Activated B cell treated with CpG ODN at 0.5 μM for 24 hours (primary cell): Measurements from ENCODE around the gene TMEM120A. TPM values are rescaled to one million over a fixed set of nuclear protein-coding genes. Genes with fewer than 3 reads are reported as not detected.
"Not testable (repeated sequence)": the region's sequence is repeated elsewhere in the genome, so short reads cannot be mapped to it uniquely, and the experiment has no call there.

Experiments used
- ATAC-seq: fragments of 200-7000 bp; cut with Tn5 transposase; one replicate; pipeline ENCODE4 v1.10.0; 2021; ENCODE audit warnings: low read depth, mild to moderate bottlenecking, moderate library complexity
- CTCF ChIA-PET: fragments of 350-600 bp; sonication (Branson Sonifier 250); formaldehyde crosslinking; loops from one replicate; lab custom pipeline; 2021; ENCODE audit warnings: antibody characterized with exemption; lab: Charles Lee
- POLR2A ChIA-PET: fragments of 350-600 bp; sonication (Branson Sonifier 250); formaldehyde crosslinking; loops from one replicate; lab custom pipeline; 2021; ENCODE audit warnings: antibody characterized with exemption; lab: Charles Lee
- DNase-seq: peaks from one replicate; pipeline ENCODE4 v3.0.0; 2022
- H3K27ac Mint-ChIP-seq: one replicate; pipeline ENCODE4 v1.8.0; 2020; ENCODE audit warnings: mixed read lengths
- H3K27me3 Mint-ChIP-seq: one replicate; pipeline ENCODE4 v1.8.0; 2021; ENCODE audit warnings: mixed read lengths
- H3K36me3 Mint-ChIP-seq: one replicate; pipeline ENCODE4 v1.8.0; 2021; ENCODE audit warnings: low read depth, mixed read lengths
- H3K4me1 Mint-ChIP-seq: one replicate; pipeline ENCODE4 v1.8.0; 2021; ENCODE audit warnings: mixed read lengths
- H3K4me3 Mint-ChIP-seq: one replicate; pipeline ENCODE4 v1.8.0; 2020; ENCODE audit warnings: mild to moderate bottlenecking, mixed read lengths
- H3K9me3 Mint-ChIP-seq: one replicate; pipeline ENCODE4 v1.8.0; 2020; ENCODE audit warnings: mixed read lengths
- intact Hi-C: fragments of 100-400 bp; cut with micrococcal nuclease; formaldehyde crosslinking; loops from one replicate; pipeline ENCODE4 v1.15.1; 2024
- total RNA-seq: library from RNA; stranded (reverse); gene quantifications from 2 replicates; pipeline ENCODE4 v1.2.3, GENCODE V29; 2022
- TF ChIP-seq, protein P1 (sequence below): fragments of 200-600 bp; IDR thresholded peaks from one replicate; pipeline ENCODE4 v1.8.0; 2022; ENCODE audit warnings: antibody characterized with exemption, mild to moderate bottlenecking

TMEM120A gene
- total RNA-seq, 1 donor from 2014 or later: 104 TPM

DNA sequence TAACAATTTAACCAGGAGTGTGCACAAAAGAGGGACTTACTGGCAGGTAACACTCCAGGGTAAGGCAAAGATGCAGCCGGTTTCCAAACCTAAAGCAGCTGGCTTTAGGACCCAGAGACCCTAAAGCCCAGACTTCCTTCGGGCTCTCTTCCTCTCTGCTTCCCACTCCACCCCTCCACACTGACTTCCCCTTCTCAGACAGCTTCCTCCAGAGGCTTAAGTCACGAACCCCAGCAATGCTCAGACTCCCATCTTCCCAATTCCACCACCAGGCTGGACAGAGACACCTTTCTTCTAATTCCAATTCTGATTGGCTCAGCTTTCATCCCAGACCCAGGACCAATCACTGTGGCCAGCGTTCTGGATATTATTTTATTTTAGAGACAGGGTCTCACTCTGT is 28.6 kb upstream of the TMEM120A start:
- TF ChIP-seq, protein P1, sequence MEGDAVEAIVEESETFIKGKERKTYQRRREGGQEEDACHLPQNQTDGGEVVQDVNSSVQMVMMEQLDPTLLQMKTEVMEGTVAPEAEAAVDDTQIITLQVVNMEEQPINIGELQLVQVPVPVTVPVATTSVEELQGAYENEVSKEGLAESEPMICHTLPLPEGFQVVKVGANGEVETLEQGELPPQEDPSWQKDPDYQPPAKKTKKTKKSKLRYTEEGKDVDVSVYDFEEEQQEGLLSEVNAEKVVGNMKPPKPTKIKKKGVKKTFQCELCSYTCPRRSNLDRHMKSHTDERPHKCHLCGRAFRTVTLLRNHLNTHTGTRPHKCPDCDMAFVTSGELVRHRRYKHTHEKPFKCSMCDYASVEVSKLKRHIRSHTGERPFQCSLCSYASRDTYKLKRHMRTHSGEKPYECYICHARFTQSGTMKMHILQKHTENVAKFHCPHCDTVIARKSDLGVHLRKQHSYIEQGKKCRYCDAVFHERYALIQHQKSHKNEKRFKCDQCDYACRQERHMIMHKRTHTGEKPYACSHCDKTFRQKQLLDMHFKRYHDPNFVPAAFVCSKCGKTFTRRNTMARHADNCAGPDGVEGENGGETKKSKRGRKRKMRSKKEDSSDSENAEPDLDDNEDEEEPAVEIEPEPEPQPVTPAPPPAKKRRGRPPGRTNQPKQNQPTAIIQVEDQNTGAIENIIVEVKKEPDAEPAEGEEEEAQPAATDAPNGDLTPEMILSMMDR: no peak
- peaks cover 38% of the 10 kb centered on the region for H3K36me3 Mint-ChIP-seq
- intact Hi-C loops: no loop called here
- POLR2A ChIA-PET: interaction anchor here (0.6 to 1.2 kb wide), 2 partner anchors 62 to 108 kb away, joined by 3 to 4 read pairs; no protein-coding TSS in a partner anchor
- no peak for DNase-seq
- CTCF ChIA-PET: interaction anchor here (0.6 to 1.5 kb wide), 2 partner anchors 158 to 294 kb away, joined by 3 to 6 read pairs; no protein-coding TSS in a partner anchor
- H3K9me3 Mint-ChIP-seq: no peaks in the 10 kb centered on the region
- ATAC-seq: no peak
- H3K4me1 Mint-ChIP-seq: peaks cover 9% of the 10 kb centered on the region
- no peak overlapping the region for H3K4me3 Mint-ChIP-seq
- H3K27ac Mint-ChIP-seq: no peak overlapping the region
- H3K27me3 Mint-ChIP-seq: no peaks in the 10 kb centered on the region

DNA sequence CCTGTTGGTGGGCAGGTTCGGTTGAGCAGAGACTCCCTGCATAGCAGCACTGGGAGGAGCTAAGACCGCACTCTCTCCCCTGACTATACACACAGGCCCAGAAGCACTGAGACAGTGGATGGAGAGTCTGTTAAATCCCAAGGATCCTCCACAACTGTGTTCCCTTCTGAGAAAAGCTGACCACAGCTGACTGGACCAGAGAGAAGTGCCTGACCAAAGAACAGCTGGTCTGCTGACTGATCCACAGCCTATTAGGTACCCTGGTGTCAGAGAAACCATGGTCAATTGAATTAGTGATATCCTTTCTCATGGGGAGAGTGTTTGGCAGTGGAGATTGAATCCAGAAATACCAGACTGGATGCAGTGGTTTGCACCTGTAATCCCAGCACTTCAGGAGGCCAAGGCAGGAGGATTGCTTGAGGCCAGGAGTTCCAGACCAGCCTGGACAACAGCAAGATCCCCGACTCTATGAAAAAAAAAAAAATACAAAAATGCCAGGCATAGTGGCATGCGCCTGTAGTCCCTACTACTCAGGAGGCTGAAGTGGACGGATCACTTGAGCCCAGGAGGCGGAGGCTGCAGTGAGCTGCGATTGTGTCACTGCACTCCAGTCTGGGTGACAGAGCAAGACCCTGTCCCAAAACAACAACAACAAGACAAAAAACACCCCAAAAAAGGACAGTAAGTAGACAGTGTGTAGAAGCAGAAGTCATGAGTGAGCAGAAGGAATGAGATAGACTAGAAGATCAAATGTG is 27.8 kb upstream of the TMEM120A start:
- TF ChIP-seq, protein P1: no peak
- Mint-ChIP-seq H3K36me3 (peaks cover 39% of the 10 kb centered on the region), H3K9me3 (no peaks in the 10 kb centered on the region), H3K27ac (no peak overlapping the region), H3K27me3 (no peaks in the 10 kb centered on the region), H3K4me3 (no peak overlapping the region), H3K4me1 (peaks cover 10% of the 10 kb centered on the region)
- no peak for DNase-seq
- POLR2A ChIA-PET: interaction anchor here (0.6 to 1.2 kb wide), 2 partner anchors 107 to 197 kb away, joined by 3 to 7 read pairs; no protein-coding TSS in a partner anchor
- CTCF ChIA-PET: interaction anchor here (0.6 to 1.5 kb wide), 2 partner anchors 157 to 270 kb away, joined by 3 to 6 read pairs; no protein-coding TSS in a partner anchor
- no peak for ATAC-seq
- intact Hi-C loops: no loop called here

DNA sequence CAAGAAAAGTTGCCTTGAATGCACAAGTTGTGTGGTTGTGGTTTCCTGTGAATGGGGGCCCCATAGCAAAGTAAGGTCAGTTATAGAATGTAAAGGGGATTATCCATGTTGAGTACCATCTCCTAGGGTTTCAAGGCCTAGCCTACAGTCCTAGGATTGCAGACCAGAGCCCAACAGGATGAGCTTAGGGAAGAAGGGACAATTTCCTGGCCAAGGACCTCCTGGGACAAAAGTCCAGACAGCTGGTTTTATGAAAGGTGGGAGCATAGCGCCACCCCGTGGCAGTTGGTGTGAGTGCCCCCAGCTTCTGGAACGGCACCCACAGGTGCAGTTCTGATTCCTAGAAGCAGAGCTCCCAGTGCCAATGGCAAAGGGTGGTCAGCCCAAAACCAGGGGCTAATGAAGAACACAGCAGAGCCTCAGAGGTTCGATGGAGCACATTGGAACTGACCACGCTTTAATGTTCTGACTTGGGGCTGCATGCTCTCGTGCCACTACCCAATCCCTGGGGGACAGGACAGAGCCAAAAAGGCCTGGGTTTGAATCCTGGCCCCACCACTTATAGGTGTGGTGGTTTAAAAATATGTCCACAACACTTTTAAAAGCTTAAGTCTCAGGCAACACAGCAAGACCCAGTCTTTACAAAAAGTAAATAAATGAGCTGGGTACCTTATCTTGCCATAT is 25.8 kb upstream of the TMEM120A start:
- CTCF ChIA-PET: interaction anchor here (0.9 to 3.7 kb wide), 13 partner anchors 8 to 258 kb away, joined by 3 to 57 read pairs (median 4); partner anchors contain the start of gene RHBDD2
- Mint-ChIP-seq H3K4me1 (peaks cover 16% of the 10 kb centered on the region), H3K4me3 (no peak overlapping the region)

DNA sequence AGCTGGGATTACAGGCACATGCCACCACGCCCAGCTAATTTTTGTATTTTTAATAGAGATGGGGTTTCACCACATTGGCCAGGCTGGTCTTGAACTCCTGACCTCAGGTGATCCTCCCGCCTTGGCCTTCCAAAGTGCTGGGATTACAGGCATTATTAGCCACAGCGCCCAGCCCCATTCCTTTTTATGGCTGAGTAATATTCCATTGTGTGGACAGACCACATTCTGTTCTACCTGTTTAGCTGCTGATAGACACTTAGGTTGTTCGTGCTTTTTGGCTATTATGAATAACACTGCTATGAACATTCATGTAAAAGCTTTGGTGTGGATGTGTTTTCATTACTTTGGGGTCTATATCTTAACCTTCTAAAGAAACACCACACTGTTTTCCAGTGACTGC is 24.1 kb upstream of the TMEM120A start:
- H3K27ac Mint-ChIP-seq, H3K4me3 Mint-ChIP-seq, ATAC-seq, POLR2A ChIA-PET, H3K9me3 Mint-ChIP-seq, intact Hi-C loops, DNase-seq, H3K27me3 Mint-ChIP-seq: not testable (repeated sequence)
- peaks cover 39% of the 10 kb centered on the region for H3K36me3 Mint-ChIP-seq
- H3K4me1 Mint-ChIP-seq: peaks cover 16% of the 10 kb centered on the region
- CTCF ChIA-PET: interaction anchor here (0.9 to 3.7 kb wide), 2 partner anchors 29 to 152 kb away, joined by 3 to 57 read pairs; no protein-coding TSS in a partner anchor

More for the DNA sequence above, 25.8 kb upstream of the TMEM120A start:
- TF ChIP-seq, protein P1: no peak
- POLR2A ChIA-PET: interaction anchor here (0.6 to 1.9 kb wide), 10 partner anchors 9 to 290 kb away, joined by 3 to 11 read pairs (median 5); partner anchors contain the start of genes MDH2, POR, RHBDD2 and STYXL1
- ATAC-seq (peak; percentile 64), DNase-seq (peak; percentile 52)
- no peaks in the 10 kb centered on the region for H3K9me3 Mint-ChIP-seq
- no peaks in the 10 kb centered on the region for H3K27me3 Mint-ChIP-seq
- peak overlapping the region; percentile 24 for H3K27ac Mint-ChIP-seq
- intact Hi-C loops: loop anchor here (1.0 kb wide), 1 partner anchor 258 kb away; no protein-coding TSS in a partner anchor
- peaks cover 35% of the 10 kb centered on the region for H3K36me3 Mint-ChIP-seq

DNA sequence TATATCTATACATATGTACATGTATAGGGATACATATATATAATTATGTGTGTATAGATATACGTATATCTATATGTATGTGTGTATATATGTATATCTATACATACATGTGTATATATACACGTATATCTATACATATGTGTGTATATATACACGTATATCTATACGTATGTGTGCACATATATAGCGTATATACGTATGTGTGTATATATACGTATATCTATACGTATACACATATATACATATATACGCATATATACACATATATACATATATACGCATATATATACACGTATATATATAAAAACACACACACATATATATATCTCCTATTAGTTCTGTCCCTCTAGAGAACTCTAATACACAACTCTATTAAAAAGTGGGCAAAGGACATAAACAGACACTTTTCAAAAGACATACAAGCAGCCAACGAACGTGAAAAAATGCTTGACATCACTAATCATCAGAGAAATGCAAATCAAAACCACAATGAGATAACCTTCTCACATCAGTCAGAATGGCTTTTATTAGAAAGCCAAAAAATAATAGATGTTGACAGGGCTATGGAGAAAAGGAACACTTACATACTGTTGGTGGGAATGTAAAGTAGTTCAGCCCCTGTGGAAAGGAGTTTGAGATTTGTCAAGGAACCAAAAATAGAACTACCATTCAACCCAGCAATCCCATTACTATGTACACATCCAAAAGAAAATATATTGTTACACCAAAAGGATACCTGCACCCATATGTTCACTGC is 22.0 kb upstream of the TMEM120A start:
- TF ChIP-seq, protein P1: no peak
- intact Hi-C loops: no loop called here
- Mint-ChIP-seq H3K27ac (no peak overlapping the region), H3K4me1 (peaks cover 18% of the 10 kb centered on the region), H3K27me3 (no peaks in the 10 kb centered on the region), H3K36me3 (peaks cover 44% of the 10 kb centered on the region), H3K9me3 (no peaks in the 10 kb centered on the region), H3K4me3 (no peak overlapping the region)
- ChIA-PET CTCF (no interaction called here), POLR2A (no interaction called here)
- ATAC-seq (no peak), DNase-seq (no peak)
